ENCODE measurements around the gene SERBP1.
"Not testable (repeated sequence)": the region's sequence is repeated elsewhere in the genome, so short reads cannot be mapped to it uniquely, and the experiment has no call there.

SERBP1 gene

DNA sequence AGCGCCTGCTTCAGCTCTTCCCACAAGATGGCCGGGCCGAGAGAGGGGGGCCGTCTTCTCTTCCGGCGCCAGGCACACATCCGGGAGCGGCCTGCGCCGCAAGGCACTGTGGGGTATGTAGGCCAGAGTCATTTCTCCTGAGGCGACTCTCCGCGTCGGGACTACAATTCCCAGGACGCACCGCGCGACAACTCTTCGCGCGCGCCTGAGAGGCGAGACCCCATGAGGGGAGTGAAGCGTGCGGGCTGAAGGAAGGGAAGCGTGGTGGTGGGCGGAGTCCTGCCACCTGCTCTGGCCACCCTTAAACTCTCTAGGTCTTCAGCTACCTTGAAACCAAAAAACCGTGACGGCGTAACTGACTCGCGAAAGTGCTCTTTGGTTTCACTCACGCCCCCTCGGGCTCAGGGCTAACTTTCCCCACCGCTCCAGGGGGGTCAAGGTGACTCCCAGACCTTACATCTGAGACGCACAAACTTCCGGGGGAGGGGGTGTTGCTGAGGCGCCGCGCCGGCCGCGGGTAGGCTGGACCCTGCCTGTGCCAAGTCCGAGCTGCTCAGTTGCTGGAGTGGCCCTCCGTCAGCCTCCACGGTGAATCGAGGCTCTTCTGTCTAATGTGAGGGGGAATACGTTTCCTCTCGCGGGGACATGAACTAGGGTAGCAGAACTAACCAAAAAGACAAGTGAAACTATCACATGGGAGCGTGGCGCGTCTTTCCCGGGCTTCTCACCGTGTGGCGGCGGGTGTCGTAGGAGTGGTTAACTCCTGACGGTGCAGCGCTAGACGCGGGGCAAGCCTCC is at the start of gene SERBP1:
Gene SERBP1, minus strand, starts transcription at position 45 of the 798 bp plus-strand sequence. CDS start 102 bp downstream, outside the sequence.
- DNase-seq (ENCODE audit: low read depth in 1 of 2, low spot score in 1 of 2) = peak; percentile 83 to 93

DNA sequence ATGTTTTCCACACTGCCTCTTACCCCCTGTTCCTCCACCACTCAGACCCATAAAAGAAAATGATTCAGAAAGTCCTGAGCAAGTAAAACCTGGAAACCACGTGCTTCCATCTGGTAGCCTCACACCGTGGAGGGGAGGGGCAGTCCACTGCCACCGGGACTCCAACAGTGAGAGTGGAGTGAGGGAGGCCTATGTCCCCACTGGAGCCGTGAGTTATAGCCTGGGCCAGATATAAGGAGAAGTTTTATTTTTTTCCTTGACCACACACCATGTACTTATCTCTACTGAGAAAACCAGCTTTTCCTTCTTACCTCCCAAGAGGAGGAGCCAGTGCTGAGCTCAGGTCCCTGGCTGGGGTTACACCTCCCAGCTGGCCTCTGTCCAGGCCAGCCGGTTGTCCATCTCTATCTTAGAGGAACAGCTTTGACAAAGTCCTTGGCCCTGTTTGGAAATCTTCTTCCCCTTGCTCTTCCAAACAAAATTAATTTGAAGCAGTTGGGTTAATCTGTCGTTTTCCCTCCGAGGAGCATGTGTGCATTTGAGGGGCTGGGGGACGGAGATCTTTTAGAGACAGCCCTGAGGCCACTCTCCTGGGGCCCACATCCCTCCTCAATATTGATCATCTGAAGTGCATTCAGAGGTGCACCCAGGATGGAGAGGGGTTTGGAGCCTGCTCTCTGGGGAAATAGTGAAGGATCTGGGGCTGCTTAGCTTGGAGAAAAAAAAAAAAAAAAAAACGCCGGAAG is 49.1 kb upstream of the SERBP1 start:
- DNase-seq (ENCODE audit: low read depth in 1 of 2, low spot score in 1 of 2) = no peak

DNA sequence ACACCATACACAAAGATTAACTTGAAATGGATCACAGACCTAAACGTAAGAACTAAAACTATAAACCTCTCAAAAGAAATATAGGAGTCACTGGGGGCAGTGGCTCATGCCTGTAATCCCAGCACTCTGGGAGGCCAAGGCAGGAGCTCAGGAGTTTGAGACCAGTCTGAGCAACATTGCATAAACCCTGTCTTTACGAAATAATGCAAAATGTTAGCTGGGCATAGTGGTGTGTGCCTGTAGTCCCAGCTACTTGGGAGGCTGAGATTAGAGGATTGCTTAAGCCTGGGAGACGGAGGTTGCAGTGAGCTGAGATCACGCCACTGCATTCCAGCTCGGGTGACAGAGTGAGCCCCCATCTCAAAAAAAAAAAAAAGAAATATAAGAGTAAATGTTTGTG is 46.7 kb upstream of the SERBP1 start:
- no peak for DNase-seq (ENCODE audit: low read depth in 1 of 2, low spot score in 1 of 2)

DNA sequence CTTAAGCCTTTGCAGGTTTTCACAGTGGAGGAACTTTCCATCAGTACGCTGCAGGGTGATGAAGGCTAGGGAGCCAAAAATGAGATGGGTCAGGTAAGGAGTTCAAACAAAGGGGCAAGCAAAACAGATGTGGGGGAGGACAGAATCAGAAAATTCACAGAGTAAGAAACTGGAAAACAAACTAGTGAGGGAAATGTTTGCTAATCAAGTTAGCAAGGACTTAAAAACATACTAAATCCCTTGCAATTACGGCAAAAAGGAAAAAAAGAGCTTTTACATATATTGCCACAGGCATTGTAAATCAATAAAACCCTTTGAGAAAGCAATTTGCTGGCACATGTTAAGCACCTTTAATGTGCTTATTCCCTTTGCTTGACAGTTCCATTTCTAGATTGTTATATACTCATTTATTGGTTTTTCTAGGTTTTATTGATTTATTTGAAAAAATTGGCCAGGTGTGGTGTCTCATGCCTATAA is 45.8 kb upstream of the SERBP1 start:
- DNase-seq (ENCODE audit: low read depth in 1 of 2, low spot score in 1 of 2) = no peak

DNA sequence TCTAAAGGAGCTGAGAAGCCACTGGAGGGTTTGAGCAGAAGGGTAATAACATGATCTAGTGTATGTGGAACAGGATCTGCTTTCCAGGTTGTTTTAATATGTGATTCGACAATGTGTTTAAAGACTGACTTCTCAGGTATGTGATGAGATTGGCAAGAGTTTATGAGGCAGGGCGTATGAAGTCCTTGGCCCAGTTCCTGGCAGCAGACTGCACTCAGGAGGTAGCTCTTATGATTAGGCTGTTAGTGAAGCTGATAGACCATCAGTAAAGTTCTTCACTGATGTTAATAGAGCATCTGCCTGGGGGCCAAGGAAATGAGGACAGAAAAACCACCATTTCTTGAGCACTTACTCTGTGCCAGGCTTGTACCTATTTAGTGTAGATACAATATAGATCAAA is 41.9 kb upstream of the SERBP1 start:
- DNase-seq (ENCODE audit: low read depth in 1 of 2, low spot score in 1 of 2) = no peak

DNA sequence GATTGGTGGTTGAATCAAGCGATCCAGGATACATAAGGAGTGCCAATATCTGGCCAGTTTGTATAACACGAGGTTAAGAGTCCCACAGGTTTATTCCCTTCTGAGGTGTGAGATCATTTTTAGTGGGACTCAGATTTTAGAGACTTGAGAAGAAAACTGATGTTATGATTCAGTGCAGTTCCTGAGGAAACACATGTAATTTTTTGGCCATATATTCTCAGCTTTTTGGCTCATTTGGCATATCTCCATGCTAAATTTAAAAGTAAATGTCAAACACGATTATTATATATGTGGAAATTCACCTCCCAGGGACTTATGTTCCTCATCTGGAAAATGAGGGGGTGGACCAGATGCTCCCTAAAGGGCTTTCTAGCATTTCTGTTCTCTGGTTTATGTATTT is 39.2 kb upstream of the SERBP1 start:
- DNase-seq (ENCODE audit: low read depth in 1 of 2, low spot score in 1 of 2) = no peak

DNA sequence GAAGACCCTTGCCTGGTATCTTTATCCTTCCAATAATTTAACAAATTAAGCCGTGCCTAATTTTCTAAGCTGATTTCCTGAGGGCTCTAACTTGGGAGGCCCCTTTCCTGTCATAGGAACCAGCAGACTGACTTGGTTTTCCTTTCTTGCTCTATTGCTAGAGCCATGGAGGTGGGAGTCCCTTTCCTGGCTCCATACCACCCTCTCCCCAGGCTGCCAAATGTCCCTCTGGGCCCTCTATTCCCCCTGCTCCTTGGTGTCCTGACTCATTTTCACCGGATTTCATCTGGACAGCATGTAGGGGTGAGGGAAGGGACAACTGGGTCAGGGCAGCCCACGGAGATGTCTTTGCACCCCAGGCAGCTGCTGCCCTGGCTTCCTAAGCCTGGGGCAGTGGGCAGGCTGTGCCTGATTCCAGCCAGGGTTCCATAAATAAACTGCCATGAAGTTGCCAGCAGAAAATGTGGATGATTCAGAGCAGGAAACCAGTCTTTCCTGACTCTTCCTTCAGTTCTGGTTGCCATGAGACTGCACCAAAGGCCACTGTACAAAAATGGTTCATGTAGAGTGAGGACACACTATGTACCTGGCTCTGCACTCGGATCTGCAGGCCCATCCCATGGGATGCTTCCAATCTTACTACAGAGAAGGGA is 38.0 kb upstream of the SERBP1 start:
- no peak for DNase-seq (ENCODE audit: low read depth in 1 of 2, low spot score in 1 of 2)

DNA sequence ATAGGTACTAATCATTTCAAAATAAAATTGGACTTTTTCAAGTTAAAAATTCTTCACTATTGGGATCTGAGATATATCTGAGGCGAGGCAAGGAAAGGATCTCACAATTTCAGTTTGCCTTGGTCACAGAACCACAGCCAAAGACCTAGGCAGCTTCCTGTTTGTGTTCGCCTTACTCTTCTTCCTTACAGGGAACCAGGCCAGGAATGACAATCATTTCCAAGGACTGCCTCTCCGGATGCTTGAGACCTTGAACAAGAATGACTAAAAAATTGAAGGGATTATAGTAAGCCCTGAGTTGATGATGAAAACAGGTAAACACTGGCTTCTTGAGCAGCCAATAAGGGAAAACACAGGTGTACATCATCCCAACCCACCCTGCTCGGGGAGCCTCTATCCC is 35.2 kb upstream of the SERBP1 start:
- no peak for DNase-seq (ENCODE audit: low read depth in 1 of 2, low spot score in 1 of 2)

DNA sequence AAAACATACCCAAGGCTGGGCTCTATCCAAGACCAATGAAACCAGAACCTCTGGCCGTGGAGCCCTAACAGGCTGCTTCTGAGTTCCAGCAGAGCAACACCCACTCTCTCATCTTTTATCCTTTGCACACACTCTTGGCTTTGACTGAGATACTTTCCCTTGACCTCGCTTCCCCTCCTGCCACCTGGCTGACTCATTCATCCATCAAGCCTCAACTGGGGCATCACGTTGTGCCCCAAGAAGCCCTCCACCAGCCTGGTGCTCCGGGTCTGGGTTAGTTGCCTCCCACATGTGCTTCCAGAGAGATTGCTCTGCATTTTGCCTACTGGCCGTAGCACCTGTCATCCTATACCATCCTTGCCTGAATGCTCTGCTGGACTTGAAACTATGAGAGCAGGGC is 34.5 kb upstream of the SERBP1 start:
- DNase-seq (ENCODE audit: low read depth in 1 of 2, low spot score in 1 of 2) = no peak

DNA sequence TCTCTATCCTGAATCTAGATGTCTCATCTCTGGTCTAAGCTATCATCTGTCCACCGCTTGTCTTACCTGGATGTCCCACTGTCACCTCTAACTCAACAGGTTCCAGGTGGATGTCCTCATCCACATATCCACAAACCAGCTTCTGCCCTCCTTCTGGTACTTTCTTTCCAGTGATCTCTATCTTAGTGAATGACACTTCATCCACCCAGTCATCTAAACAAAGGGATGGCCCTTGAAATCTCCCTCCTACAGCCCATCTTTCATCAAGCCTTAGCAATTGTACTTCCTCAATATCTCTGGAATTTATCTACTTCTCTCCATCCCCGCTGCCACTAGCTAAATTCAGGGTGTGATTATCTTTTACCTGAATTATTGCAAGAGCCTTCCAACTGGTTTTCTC is 33.9 kb upstream of the SERBP1 start:
- DNase-seq (ENCODE audit: low read depth in 1 of 2, low spot score in 1 of 2) = no peak

DNA sequence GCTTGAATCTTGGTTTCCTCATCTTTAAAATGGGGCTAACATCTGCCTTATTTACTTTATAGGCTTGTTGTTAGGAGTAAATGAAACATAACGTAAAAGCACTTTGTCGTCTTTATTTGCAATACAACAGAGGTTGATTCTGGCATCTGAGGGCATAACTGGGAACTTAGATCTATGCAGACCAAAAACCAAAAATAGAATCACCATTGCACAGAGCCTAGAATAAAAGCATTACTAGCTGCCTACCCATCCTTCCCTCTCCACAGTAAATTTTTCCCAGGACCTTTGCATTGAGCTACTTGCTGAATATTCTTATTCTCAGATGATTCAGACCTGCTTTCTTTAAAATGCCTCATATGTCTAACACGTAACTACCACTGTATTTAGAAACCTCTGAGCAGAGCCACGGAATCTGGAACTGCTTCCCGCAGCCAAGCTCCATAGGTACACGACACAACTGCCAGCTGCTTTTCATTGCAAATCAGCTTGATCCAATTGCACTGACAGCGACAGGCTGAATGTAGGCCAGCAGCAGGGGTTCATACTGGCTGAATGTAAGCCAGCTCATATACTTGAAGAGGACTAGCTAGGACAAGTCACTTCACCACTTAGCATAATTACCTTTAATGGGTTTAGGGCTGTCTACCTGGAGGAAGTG is 33.2 kb upstream of the SERBP1 start:
- no peak for DNase-seq (ENCODE audit: low read depth in 1 of 2, low spot score in 1 of 2)

DNA sequence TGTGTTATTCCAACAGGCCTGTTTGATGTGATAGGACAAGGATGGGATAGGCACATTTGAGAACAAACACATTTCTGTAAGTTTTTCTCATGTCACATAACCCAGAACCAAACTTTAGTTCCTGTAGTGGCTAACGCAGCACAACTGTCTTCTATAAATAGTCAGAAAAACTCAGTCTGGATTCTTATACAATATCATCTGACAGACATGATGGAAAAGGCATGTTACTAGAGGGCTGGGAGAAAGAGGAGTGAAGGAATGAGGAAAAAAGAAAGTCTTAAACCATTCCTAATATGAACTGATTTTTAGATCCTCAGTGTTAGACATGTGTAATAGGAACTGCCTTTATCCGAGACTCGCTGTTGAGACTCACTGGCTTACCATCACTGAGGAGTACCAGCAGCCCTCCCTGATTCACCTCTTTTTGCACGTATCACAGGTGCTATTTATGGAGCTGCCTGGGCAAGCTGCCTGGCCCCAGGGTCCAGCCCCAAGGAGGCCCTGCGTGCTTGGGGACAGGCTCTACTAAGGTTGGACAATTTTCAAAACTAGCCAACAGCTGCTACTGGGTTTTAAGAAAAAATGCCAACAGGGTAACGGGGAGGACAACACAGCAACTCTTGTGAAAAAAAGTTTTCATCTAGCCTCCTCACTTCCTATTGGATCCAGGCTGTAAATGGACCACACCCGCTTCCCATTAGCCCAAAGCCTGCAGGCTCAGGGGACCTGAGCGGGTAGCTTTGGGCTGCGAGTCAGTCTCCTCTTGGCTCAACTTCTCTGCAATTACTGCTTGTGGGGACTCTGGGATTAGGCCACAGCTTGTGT is 30.7 kb upstream of the SERBP1 start:
- no peak for DNase-seq (ENCODE audit: low read depth in 1 of 2, low spot score in 1 of 2)

DNA sequence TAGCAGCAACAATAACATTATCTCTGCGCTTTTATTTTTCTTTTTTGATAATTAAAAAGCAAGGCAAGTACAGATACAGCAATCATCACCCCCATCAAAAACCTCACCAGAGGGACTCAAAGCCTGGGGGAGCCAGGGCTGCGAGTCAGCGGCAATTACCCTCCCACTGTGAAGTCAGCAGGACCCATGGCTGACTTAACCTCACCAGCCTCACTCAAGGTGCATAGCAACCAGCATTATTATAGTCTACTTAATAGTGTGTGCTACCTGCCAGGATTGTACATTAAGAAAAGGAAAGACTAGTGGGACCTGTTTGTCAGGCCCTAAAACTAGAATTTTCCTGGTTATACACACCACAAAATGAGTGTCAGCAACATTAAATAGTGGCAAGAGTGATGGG is 28.9 kb upstream of the SERBP1 start:
- DNase-seq (ENCODE audit: low read depth in 1 of 2, low spot score in 1 of 2) = no peak

DNA sequence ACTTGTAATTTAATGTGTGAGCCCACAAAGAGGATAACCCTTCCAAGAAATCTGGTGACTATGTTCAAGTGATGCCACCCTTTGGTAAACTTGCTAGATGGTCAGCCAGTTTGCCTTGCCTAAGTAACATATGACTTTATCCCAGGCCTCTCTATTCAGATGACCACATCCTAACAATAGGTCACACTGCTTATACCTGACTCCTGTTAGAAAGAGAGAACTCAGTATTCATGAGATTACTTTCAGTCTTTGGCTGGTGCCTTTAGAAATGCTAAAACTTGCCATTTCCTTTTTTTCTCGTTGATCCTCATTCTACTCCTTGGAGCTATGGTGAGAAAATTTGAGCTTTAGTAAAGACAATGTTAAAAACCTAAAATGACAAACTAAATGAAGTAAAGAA is 28.5 kb upstream of the SERBP1 start:
- no peak for DNase-seq (ENCODE audit: low read depth in 1 of 2, low spot score in 1 of 2)

DNA sequence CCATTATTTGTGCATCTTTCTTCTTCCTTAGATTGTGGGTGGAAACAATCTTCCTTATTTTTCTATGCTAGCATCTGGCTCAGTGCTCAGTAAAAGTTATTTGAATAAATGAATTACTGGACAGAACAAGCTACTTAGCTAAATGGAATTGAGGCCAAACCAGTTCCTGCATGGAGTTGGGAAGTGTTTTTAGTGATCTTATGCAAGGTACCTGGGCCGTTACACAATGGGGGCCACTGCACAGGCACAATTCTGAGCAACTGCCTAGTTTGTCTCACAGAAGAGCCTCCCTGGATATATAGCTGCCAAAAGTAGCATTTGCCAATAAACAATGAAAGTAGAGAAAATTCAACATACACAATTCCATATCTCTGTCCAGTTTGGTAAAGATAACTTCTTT is 27.0 kb upstream of the SERBP1 start:
- no peak for DNase-seq (ENCODE audit: low read depth in 1 of 2, low spot score in 1 of 2)

DNA sequence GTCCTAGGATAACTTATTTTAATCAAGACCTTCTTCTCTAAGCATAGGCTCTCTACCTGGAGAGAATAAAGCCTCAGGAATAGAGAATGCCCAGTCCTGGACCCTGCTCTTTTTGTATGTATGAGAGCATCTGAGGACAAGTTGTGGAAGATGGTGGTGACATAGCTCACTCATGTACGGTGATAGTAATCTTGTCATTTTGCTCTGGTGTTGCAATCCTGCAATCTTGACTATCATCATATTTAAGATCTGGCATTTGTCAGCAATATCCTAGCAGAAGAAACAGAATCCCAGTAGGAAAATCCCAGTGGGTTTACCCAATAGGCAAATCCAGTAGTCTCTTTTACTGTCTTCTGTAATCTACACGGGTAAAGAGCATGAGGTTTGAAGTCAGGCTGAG is 21.6 kb upstream of the SERBP1 start:
- no peak for DNase-seq (ENCODE audit: low read depth in 1 of 2, low spot score in 1 of 2)

DNA sequence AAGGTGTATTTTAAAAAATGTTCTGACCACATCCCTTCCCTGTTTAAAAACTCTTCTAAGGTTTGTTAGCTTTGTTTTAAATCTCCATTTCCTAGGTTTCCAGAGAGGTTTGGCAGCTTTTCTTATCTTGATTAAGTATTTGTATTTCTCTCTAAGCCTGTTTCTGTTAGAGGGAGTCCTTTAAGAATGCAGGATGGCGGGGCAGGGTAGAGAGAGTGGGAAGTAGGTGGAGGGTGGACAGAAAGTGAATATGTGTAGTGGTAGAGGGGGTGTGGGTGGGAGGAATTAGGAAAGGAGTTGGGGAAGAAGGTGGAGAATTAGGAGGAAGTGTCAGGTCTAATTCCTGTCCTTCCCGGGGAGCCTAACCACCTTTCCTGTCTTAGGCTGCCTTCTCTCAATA is 21.2 kb upstream of the SERBP1 start:
- no peak for DNase-seq (ENCODE audit: low read depth in 1 of 2, low spot score in 1 of 2)

DNA sequence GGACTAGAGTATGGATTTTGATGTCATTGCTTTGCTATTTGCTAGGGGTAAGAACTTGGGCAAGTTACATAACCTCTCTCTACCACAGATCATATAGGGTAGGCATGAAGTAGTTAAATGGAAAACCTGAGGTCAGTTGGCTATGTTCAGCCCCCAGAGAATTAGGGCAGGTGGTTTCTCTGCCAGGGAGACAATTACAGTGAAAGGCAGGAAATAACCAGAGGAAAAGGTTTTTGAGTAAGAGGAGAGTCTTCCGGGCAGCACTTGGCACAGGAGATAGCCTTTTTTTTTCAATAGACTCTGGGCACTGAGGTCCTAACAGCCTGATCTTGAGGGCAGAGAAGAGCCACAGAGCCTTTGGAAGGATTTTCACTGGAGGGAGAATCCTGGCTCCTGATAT is 16.7 kb upstream of the SERBP1 start:
- no peak for DNase-seq (ENCODE audit: low read depth in 1 of 2, low spot score in 1 of 2)

DNA sequence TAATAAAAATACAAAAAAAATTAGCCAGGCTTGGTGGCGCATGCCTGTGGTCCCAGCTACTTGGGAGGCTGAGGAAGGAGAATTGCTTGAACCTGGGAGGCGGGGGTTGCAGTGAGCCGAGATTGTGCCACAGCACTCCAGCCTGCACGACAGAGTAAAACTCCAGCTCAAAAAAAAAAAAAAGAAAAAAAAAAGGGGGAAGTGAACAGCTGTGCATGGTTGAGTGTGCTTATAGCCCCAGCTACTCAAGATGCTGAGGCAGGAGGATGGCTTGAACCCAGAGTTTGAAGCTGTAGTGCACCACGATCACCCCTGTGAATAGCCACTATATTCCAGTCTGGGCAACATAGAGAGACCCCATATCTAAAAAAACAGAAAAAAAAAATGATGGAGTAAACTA is 15.8 kb upstream of the SERBP1 start:
- not testable (repeated sequence) for DNase-seq (ENCODE audit: low read depth in 1 of 2, low spot score in 1 of 2)

DNA sequence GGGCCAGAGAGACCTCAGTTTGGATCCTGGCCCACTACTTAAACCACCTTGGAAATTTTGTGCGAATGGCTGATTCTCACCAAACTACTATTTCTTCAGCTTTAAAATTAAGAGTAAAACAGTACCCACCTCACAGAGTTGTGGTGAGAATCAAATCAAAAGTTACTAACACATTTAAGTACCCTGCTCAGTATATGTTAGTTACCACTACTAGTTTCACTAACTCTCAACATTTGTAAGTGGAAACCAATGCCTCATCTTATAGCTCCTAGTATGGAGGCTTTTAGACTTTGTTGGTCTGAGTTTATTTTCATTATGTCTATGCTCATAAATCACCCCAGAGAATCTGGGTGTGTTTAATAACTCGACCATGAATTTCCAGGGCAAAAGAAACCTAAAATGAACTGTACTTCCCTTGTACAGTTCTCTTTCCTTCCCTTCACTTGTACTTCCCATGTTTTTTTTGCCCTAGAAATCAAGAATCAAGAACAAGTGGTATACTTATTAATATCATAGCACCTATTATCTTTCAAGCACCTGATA is 11.6 kb upstream of the SERBP1 start:
- no peak for DNase-seq (ENCODE audit: low read depth in 1 of 2, low spot score in 1 of 2)

Measured in activated CD4-positive, alpha-beta T cell treated with anti-CD3 and anti-CD28 coated beads, Interleukin-2, amount 50 U/mL, for 24 hours (primary cell).